SKM-1 (cell line): ENCODE data around the gene SLC34A2.
"Not testable (repeated sequence)": the region's sequence is repeated elsewhere in the genome, so short reads cannot be mapped to it uniquely, and the experiment has no call there.

Source experiments
- DNase-seq: peaks from one replicate; lab custom pipeline; 2025; ENCODE audit not compliant: unreplicated experiment; lab: John Stamatoyannopoulos, UW

SLC34A2 gene

DNA sequence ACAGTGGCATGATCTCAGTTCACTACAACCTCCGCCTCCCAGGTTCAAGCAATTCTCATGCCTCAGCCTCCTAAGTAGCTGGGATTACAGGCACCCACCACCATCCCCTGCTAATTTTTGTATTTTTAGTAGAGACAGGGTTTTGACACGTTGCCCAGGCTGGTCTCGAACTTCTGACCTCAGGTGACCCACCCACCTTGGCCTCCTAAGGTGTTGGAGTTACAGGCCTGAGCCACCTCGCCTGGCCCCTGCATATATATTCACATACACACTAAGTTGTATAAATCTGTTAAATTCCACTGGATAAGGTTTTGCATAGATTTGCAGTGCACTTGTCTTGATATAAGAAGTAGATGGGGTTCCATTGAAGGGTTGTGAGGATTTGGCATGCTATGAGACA is 5.8 kb downstream of the SLC34A2 start:
- DNase-seq: not testable (repeated sequence)

DNA sequence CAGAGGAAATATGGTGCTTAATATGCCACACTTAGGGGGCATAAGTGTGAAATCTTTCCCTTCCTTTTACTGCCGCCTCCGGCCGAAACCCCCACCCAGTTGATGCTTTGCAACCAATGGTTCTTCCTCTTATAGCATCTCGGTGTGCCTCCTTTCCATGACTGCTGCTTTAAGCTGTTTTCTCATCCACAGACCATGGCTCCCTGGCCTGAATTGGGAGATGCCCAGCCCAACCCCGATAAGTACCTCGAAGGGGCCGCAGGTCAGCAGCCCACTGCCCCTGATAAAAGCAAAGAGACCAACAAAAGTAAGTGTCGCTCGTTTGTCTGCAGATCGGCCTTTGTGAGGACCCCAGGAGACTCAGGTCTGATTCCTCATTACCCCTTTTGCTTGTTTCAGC is 6.7 kb downstream of the SLC34A2 start:
- DNase-seq: no peak

DNA sequence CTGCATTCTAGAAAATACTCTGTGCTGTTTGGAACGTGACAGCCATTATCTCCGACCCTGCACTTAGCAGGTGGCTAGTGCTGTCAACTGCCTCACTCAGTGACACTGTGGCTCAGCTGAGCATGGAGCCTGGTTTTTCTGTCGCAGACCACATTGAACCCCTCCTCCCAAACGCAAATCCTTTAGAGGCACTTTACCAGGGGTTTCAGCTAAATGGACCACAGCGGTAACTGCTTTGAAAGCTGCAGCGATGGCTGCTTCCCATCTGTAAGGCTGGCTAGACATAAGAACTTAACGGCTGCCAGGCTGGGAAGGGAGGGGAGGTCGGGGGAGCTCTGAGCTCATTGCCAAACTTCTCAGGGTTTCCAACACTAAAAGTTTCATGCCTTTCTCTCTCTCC is 8.1 kb downstream of the SLC34A2 start:
- DNase-seq: no peak

DNA sequence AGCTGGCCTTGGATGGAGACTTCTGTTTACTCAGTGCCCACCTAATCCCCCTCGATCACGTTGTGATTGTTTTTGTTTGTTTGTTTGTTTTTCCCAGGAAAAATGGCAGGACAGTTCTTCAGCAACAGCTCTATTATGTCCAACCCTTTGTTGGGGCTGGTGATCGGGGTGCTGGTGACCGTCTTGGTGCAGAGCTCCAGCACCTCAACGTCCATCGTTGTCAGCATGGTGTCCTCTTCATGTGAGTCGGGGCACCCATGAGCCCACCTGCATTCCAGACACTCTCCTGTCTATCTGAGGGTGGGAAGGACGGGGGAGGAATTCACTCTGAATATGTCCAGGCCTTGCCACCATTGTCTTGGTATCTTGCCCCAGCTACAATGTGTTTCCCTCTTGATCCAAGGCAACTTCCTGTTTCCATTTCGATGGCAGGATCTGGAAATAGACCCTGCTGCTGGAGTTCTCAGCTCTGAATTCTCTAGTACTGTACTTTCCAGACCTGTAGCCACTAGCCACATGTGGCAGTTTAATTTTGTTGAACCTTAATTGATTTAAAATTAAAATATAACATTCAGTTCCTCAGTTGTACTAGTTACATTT is 10.5 kb downstream of the SLC34A2 start:
- no peak for DNase-seq

DNA sequence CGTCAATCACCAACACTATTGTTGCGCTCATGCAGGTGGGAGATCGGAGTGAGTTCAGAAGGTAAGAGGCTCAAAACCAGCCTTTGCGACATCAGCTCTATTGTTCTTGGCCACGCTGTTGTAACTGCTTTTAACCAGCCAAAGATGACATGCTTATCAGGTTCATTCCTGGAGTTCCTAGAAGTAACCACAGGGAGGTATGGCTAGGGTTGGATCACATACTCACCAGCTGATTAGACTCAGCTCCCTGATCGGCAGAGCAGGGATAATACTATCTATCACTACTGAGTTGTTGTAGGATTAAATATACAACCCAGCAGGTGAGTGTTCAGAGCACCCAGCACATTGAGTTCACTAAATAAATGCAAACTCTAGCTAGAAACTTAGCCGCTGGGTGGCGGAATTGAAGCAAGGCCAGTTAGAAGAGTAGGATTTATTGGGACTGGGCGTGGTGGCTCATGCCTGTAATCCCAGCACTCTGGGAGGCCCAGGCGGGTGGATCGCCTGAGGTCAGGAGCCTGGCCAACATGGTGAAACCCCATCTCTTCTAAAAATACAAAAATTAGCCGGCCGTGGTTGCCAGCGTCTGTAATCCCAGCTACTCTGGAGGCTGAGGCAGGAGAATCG is 12.4 kb downstream of the SLC34A2 start:
- DNase-seq: no peak

DNA sequence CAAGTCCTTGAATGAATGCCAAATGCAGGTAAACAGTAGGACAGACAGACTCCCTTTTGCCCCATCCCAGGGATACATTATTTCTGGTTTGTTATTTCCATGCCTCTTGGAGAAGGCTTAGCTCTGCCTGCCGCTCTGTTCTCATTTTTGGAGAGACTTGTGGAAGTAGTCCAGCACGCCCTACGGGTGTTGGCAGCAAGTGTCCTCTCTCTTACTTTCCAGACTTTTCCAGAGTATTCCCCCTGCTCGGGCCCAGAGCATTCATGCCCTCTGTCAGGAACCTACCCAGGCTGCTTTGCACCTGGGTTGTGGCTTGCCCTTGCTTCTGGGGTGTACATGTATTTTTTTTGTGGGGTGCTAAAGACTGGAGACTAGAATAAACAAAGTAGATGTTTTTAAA is 15.3 kb downstream of the SLC34A2 start:
- no peak for DNase-seq

DNA sequence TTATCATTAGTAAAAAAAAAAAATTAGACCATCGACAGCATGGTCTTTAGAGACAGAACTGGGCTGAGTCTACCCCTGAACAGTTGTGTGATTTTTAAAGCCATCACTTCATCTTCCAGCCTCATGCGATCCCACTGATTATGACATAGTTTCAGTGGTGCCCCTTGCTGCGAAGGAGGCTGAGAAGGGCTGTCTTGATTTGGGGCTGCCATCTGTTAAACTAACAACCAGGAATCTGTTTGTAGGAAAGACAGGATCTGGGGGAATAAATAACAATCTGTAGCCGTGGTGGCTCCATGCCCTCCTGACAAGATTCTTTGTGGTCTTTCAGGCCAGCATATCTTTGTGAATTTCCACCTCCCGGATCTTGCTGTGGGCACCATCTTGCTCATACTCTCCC is 17.1 kb downstream of the SLC34A2 start:
- no peak for DNase-seq

DNA sequence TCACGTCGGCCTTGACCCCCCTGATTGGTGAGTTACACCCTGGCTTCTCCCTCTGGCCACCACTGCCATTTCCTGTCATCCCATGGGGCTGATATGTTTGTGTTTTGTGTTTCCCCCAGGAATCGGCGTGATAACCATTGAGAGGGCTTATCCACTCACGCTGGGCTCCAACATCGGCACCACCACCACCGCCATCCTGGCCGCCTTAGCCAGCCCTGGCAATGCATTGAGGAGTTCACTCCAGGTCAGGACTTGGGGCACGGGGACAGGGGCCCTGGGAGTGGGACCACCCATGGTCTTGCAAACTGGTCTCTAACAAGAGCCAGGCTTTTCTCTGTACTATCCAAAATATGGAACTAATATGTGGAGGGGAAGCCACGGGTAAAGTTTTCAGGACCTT is 18.7 kb downstream of the SLC34A2 start:
- no peak for DNase-seq

DNA sequence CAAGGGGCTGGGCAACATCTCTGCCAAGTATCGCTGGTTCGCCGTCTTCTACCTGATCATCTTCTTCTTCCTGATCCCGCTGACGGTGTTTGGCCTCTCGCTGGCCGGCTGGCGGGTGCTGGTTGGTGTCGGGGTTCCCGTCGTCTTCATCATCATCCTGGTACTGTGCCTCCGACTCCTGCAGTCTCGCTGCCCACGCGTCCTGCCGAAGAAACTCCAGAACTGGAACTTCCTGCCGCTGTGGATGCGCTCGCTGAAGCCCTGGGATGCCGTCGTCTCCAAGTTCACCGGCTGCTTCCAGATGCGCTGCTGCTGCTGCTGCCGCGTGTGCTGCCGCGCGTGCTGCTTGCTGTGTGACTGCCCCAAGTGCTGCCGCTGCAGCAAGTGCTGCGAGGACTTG is 20.6 kb downstream of the SLC34A2 start:
- no peak for DNase-seq

DNA sequence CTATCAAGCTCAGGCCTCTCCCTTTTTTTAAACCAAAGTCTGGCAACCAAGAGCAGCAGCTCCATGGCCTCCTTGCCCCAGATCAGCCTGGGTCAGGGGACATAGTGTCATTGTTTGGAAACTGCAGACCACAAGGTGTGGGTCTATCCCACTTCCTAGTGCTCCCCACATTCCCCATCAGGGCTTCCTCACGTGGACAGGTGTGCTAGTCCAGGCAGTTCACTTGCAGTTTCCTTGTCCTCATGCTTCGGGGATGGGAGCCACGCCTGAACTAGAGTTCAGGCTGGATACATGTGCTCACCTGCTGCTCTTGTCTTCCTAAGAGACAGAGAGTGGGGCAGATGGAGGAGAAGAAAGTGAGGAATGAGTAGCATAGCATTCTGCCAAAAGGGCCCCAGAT is 21.5 kb downstream of the SLC34A2 start:
- no peak for DNase-seq

DNA sequence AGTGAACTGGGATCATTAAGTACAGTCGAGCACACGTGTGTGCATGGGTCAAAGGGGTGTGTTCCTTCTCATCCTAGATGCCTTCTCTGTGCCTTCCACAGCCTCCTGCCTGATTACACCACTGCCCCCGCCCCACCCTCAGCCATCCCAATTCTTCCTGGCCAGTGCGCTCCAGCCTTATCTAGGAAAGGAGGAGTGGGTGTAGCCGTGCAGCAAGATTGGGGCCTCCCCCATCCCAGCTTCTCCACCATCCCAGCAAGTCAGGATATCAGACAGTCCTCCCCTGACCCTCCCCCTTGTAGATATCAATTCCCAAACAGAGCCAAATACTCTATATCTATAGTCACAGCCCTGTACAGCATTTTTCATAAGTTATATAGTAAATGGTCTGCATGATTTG is 22.3 kb downstream of the SLC34A2 start:
- DNase-seq: no peak

DNA sequence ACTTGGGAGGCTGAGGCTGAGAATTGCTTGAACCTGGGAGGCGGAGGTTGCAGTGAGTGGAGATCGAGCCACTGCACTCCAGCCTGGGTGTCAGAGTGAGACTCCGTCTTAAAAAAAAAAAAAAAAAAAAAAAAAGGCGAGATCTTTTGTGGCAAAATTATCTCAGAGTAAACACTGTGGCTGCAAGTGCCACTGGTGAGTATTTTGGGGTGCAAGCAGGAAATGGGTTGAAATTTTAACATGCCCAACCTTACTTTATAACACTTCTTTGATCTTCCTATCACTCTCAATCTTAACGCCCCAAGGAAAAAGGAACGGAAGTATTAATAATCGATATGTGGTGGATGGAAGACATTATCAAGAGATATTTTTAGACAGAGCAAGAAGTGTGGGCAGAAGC is 32.1 kb downstream of the SLC34A2 start:
- DNase-seq: no peak

DNA sequence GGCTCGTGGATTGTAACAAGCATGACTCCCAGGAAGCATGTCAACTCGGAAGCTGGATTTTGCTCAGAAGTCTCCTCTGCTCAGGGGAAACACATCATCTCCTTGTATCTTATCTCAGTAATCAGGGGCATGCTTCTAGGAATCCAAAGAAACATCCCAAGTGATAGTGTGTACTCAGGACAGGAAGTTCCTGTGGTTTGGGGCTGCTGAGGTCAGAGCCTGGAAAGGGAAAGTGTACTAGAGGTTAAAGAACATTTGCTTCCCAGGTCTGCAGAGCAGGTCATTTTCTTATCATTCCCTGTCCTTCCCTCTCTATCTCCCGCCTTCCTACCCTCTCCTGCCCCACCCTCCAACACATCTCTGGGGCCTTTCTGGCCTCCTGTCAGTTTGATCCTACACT is 38.8 kb downstream of the SLC34A2 start:
- no peak for DNase-seq

DNA sequence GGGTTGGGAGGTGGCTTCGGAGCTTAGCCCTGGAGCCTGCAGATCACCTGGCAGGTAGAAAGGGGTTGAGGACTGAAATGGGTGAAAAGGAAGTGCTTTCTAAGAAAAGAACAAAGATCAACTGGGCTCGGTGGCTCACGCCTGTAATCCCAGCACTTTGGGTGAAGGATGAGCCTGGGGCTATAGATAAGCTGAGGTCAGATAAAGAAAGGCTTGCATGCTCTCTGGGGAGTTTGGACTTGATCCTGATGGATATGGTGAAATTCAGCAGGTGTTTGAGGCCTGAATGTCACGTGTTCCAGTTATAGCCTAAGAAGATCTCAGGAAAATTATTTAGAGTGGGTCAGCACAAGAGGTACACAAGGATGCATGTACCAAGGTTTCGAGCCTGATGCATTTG is 40.8 kb downstream of the SLC34A2 start:
- no peak for DNase-seq

DNA sequence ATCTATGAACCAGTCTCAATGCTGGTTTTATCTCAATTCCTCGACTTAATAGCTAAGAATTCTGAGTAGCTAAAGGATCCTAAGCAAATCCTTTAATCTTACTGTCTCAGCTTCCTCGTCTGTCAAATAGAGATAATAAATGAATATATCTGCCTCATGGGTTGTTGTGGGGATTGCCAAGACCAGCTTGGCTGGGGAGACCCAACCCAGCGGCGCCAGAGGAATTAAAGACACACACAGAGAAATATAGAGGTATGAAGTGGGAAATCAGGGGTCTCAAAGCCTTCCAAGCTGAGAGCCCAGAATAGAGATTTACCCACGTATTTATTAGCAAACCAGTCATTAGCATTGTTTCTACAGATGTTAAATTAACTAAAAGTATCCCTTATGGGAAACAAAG is 41.9 kb downstream of the SLC34A2 start:
- DNase-seq: no peak

DNA sequence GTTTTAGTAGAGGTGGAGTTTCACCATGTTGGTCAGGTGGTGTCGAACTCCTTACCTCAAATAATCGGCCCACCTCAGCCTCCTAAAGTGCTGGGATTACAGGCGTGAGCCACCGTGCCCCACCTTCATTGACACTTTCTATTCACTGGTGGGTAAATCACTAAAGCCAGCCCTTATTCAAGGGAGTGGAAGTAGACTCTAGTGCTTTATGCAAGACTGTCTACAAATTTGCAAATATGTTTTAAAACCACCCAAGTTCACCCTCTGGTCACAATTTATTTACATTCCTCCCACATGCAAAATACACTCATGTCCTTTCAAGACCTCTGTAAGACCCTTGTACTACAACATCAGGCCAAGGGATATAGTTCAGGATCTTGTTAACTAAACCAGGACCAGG is 45.0 kb downstream of the SLC34A2 start:
- DNase-seq: no peak

DNA sequence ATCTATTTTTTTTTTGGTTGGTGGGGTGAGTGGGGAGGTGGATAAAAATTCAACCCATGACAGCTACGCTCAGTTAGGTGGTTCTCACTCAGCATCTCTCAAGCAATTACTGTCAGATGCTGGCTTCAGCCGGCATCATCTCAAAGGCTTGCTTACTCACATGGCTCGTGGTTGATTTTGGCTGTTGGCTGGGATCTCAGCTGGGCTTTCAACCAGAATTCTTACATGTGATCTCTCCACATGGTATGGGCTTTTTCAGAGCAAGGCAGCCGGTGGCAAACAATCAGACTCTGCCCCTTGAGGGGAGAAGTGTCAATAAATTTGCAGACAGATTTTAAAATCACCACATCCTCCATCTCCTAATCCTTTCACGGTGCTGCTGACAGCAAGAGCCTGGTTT is 47.2 kb downstream of the SLC34A2 start:
- no peak for DNase-seq

DNA sequence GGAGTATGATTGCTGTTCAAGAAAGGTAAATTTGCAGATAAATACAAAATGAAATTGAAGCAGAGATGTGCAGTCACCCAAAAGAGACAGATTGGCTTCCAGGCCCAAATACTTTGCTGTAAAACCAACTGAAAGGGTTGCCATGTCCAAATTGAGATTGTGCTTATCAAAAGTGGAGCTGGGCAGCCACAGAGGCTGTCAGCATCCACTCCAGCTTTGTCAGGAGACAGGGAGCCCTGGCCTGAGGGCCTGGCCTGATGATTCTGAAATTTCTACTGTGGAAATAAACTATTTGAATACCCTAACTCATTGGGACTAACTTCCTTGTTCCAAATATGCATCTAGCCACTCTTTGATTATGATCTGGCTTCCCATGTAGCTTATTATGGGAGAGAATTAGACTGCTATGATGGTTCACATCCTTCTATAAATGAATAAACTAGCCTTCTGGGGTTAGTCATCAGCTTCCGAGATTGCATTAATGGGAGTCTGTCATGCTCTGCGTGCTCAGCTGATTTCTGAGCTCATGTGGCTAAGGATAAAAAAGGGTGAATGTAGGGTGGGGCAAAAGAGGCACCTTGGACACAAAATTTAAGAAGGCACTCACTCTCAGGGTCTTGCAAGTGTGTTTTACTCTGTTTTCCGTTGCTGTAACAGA is 48.2 kb downstream of the SLC34A2 start:
- no peak for DNase-seq

DNA sequence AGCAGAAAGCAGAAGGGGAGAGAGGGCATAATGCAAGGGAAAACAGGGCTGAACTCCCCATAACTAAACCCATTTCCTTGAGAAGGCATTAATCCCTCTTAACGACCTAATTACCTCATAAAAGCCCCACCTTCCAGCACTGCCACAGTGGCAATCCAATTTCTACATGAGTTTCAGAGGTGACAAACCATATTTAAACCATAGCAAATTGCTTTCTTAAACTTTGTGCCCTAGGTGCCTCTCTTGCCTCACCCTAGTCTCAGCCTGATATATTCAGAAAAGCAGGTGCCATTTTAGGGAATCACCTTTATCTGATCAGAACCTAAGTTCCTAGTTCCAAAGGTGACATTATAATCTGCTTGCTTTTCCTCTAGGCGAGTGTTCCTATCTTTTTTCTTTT is 48.9 kb downstream of the SLC34A2 start:
- DNase-seq: no peak

DNA sequence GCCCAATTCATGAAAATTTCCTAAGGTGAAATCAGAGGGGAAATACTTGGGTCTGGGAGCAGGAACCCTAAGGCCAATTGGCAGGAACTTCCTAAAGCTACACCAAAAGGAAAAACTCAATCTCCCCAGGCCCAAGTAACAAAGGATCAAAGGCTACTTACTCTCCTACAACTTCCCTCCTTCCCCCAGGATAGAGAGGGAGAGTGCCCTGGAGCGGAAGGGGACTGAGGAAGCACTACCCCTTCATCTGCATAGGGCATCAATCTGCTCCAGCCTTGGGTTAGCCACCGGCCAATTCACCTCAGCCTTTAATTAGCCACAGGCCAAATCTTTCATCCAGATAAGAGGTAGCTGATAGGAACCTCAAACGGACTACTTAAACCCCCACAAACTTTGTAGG is 55.0 kb downstream of the SLC34A2 start:
- no peak for DNase-seq

DNA sequence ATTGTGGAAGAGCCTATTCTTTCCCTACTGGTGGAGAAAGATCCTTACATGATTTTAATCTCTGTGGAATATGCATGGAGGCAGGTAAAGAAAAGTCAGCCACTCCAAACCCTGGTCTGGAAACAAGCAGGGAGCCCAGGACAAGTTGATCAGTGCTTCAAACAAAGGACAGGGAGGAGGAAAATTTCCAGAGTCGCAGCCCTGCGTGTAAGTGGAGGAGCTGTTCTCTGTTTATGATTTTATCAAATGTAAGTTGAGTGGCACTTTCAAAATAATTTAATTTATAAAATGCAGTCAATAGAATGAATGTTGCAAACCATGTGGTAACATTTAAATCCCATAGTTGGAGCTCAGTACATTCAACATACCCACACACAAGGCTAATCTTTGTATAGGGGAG is 57.0 kb downstream of the SLC34A2 start:
- no peak for DNase-seq

DNA sequence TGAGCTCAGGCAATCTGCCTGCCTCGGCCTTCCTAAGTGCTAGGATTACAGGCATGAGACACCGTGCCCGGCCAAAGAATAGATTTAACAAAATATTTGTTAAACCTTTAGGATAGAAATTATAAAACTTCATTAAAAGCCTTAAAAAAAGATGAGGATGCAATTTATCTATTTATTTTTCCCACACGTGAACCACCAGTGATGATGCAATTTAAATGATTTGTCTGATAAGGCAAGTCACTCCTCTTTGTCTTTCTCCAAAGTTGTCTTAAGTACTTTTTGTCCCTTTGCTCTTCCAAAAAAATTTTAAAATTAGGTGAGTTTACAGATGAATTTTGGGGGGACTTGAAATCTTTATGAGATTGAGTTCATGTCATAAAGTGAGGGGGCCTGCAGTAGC is 58.2 kb downstream of the SLC34A2 start:
- DNase-seq: no peak

DNA sequence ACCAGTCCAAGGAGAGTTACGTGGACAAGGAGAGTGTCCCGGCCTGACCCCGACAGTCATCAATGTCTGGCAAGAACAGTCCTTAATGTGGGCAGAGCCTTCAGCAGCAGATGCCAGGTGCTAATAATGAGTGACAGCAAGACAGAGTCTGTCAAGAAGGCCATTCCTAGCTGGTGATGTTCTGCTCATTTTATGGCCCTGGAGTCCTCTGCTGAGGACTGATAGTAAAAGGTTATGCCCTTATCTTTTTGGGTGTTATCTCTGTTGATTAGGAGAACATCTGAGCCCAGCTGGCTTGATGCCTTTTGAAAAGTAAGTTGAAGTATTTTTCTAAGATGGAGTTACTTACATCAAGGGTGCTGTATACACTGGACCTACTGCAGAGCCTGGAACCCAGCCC is 67.3 kb downstream of the SLC34A2 start:
- DNase-seq: no peak
